ENCODE data around the gene LSAMP. TPM values are rescaled to one million over a fixed set of nuclear protein-coding genes. Genes with fewer than 3 reads are reported as not detected.

LSAMP gene
- total and polyA plus RNA-seq, 2 of the 4 experiments (the other 2 are of a cell fraction), result 7.9 to 8.0 TPM

- Histone ChIP-seq H3K4ac (ENCODE audit: low read depth, low read length) (no peak overlapping the region), H3K36me3 (ENCODE audit: control insufficient read depth, insufficient read depth, low read length) (no peaks in the 10 kb centered on the region), H3K9me1 (ENCODE audit: insufficient read depth, low read length) (no peaks in the 10 kb centered on the region), H3K14ac (replicated peaks; ENCODE audit: low read depth, low read length) (no peak overlapping the region), H3K27me3 (ENCODE audit: control insufficient read depth, insufficient read depth, low read length) (no peaks in the 10 kb centered on the region), H4K5ac (ENCODE audit: low read depth, low read length) (0 out of 2 replicates have a peak overlapping the region, but pooled peaks have one; percentile 4), H3K18ac (ENCODE audit: low read depth, low read length) (no peak overlapping the region), H4K20me1 (ENCODE audit: insufficient read depth, low read length) (no peaks in the 10 kb centered on the region), H4K91ac (ENCODE audit: insufficient read depth, low read depth, low read length) (no peak overlapping the region), H2AFZ (replicated peaks; ENCODE audit: low read length, poor library complexity) (no peak overlapping the region), H3K79me1 (ENCODE audit: low read depth in 1 of 2, low read length in 2 of 2) (no peaks in the 10 kb centered on the region), H3K23ac (ENCODE audit: low read depth, low read length) (no peak overlapping the region), H2BK15ac (ENCODE audit: low read depth, low read length) (no peak overlapping the region; the same call in 2 of the 3 replicates), H2AK9ac (replicated peaks; ENCODE audit: low read depth, low read length, poor library complexity) (no peak overlapping the region), H2BK5ac (ENCODE audit: low read depth, low read length, poor library complexity, severe bottlenecking) (no peak overlapping the region), H3K4me2 (ENCODE audit: low read depth, low read length) (no peak overlapping the region), H2AK5ac (ENCODE audit: low read depth, low read length) (no peak overlapping the region), H3K4me1 (ENCODE audit: control insufficient read depth, insufficient read depth, low read length) (no peaks in the 10 kb centered on the region), H3K9ac (ENCODE audit: low read depth, low read length) (no peak overlapping the region), H3K56ac (ENCODE audit: extremely low read depth, insufficient read depth, low read length) (no peak overlapping the region), H2BK120ac (ENCODE audit: low read depth, low read length) (no peak overlapping the region), H3K27ac (ENCODE audit: insufficient read depth, low read length) (no peak overlapping the region), H3K4me3 (ENCODE audit: insufficient read depth, low read depth, low read length) (no peak overlapping the region), H2BK20ac (ENCODE audit: low read depth, low read length) (no peak overlapping the region; the same call in 1 of the 2 replicates), H3K9me3 (ENCODE audit: control insufficient read depth, insufficient read depth, low read length) (no peaks in the 10 kb centered on the region), H4K8ac (ENCODE audit: low read depth in 2 of 2, low read length in 2 of 2) (no peak overlapping the region)
- DNase-seq, result no peak
- no peak for ATAC-seq (ENCODE audit: low read depth)
- dilution Hi-C loops (cut with HindIII; ENCODE audit: low sequenced_read_pairs, unreplicated experiment), result no loop called here
- intact Hi-C loops (cut with micrococcal nuclease), result no loop called here
- 87% methylated on average over 2 of the region's 2 CpGs; no CpG with 5 or more reads in 1 of the 2 experiments for WGBS, 2 experiments (ENCODE audit: extremely low coverage in 2 of 2, insufficient read length in 1 of 2)
- in situ Hi-C loops (cut with MboI; ENCODE audit: low sequenced_read_pairs), result no loop called here
- no TSS peak for BruUV-seq (replicated peaks)
- POLR2A ChIA-PET (ENCODE audit: unreplicated experiment), result no interaction called here
- TF ChIP-seq CTCF (conservative IDR thresholded peaks at IDR 0.05; ENCODE audit: low read depth, low read length), result no peak
- CTCF ChIA-PET, result no interaction called here
These were observed 290.9 kb downstream of the LSAMP start for GRCh38 chr3:116154389-116154788.
